GM06990 (cell line): ENCODE data around the gene RNFT2.

Experiments used
- DNase-seq: peaks from one replicate; pipeline ENCODE4 v3.0.0-alpha.2; 2011; ENCODE audit not compliant: insufficient read length; ENCODE audit errors: extremely low read depth
- H3K27me3 ChIP-seq: replicated peaks from 2 replicates; pipeline ENCODE4 v1.6.0; 2011; ENCODE audit warnings: low read length; ENCODE audit not compliant: control insufficient read depth, insufficient read depth
- H3K36me3 ChIP-seq: 2 replicates; pipeline ENCODE4 v1.5.1; 2011; ENCODE audit warnings: low read length; ENCODE audit not compliant: control insufficient read depth, insufficient read depth
- H3K4me3 ChIP-seq: replicated peaks from 2 replicates; pipeline ENCODE4 v1.5.1; 2011; ENCODE audit warnings: low read depth, mild to moderate bottlenecking, control low read depth, low read length
- TF ChIP-seq, protein P1 (sequence below): IDR thresholded peaks from 2 replicates; pipeline ENCODE4 v1.5.1; 2011; ENCODE audit warnings: low read length, control low read depth, mild to moderate bottlenecking, inconsistent platforms; ENCODE audit not compliant: insufficient read depth, poor library complexity, severe bottlenecking

Gene RNFT2

GRCh38 chr12:116887244-116887643, 149.1 kb downstream of the RNFT2 start:
- no peak for DNase-seq
- TF ChIP-seq, protein P1, sequence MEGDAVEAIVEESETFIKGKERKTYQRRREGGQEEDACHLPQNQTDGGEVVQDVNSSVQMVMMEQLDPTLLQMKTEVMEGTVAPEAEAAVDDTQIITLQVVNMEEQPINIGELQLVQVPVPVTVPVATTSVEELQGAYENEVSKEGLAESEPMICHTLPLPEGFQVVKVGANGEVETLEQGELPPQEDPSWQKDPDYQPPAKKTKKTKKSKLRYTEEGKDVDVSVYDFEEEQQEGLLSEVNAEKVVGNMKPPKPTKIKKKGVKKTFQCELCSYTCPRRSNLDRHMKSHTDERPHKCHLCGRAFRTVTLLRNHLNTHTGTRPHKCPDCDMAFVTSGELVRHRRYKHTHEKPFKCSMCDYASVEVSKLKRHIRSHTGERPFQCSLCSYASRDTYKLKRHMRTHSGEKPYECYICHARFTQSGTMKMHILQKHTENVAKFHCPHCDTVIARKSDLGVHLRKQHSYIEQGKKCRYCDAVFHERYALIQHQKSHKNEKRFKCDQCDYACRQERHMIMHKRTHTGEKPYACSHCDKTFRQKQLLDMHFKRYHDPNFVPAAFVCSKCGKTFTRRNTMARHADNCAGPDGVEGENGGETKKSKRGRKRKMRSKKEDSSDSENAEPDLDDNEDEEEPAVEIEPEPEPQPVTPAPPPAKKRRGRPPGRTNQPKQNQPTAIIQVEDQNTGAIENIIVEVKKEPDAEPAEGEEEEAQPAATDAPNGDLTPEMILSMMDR, result no peak
- Histone ChIP-seq H3K27me3 (peaks cover 4% of the 10 kb centered on the region), H3K4me3 (no peak overlapping the region), H3K36me3 (no peaks in the 10 kb centered on the region)

DNA sequence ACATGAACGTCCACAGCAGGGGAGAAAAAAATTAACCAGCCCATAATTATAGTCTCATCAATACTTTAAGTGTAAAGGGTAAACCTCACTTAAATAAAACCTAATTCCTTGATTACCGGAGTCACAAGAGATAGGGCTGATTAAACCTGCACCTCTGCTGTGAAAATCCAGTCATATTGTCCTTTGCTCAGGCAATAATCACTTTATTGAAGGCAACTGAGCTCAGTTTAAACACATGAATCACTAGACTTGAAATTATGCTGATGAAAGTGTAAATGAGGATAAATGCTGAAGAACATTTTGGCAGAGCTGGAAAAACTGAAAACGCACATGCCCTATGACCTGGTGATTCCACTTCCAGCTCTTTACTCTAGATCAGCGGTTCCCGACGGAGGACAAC, 149.8 kb downstream of the RNFT2 start:
- no peak overlapping the region for H3K4me3 ChIP-seq
- no peak for DNase-seq
- TF ChIP-seq, protein P1, result no peak
- peaks cover under 1% of the 10 kb centered on the region; the same call in 1 of the 2 replicates for H3K27me3 ChIP-seq
- H3K36me3 ChIP-seq, result no peaks in the 10 kb centered on the region

- H3K27me3 ChIP-seq, result no peaks in the 10 kb centered on the region; the same call in 1 of the 2 replicates
- no peak for DNase-seq
- no peak overlapping the region for H3K4me3 ChIP-seq
- TF ChIP-seq, protein P1, result no peak
- H3K36me3 ChIP-seq, result no peaks in the 10 kb centered on the region
Observed at GRCh38 chr12:116890330-116890729, 152.2 kb downstream of the RNFT2 start.

GRCh38 chr12:116891019-116891418, 152.9 kb downstream of the RNFT2 start:
- no peak for DNase-seq
- TF ChIP-seq, protein P1, result no peak
- no peaks in the 10 kb centered on the region for H3K36me3 ChIP-seq
- H3K4me3 ChIP-seq, result no peak overlapping the region
- no peaks in the 10 kb centered on the region; the same call in 1 of the 2 replicates for H3K27me3 ChIP-seq

- Histone ChIP-seq H3K36me3 (no peaks in the 10 kb centered on the region), H3K4me3 (no peak overlapping the region), H3K27me3 (no peaks in the 10 kb centered on the region; the same call in 1 of the 2 replicates)
- DNase-seq, result no peak
- TF ChIP-seq, protein P1, result no peak
Observed at GRCh38 chr12:116892349-116893140, 154.4 kb downstream of the RNFT2 start.

GRCh38 chr12:116894913-116895312, 156.8 kb downstream of the RNFT2 start:
- Histone ChIP-seq H3K27me3 (no peaks in the 10 kb centered on the region; the same call in 1 of the 2 replicates), H3K4me3 (no peak overlapping the region), H3K36me3 (no peaks in the 10 kb centered on the region)
- TF ChIP-seq, protein P1, result no peak
- DNase-seq, result no peak
